HepG2 (cell line): Measurements from ENCODE around the gene ELAVL3. TPM values are rescaled to one million over a fixed set of nuclear protein-coding genes. Genes with fewer than 3 reads are reported as not detected.
A peak's percentile ranks its signal among the peaks of the same experiment; 100 is the strongest.

ENCODE experiments used
- HBP1 ChIP-seq: IDR thresholded peaks from 2 replicates; pipeline ENCODE4 v1.6.1; 2016; ENCODE audit warnings: low read depth, control low read depth
- PRDM4 ChIP-seq: sonication (generic); formaldehyde crosslinking; IDR thresholded peaks from 2 replicates; pipeline ENCODE4 v1.9.0; 2021; ENCODE audit warnings: missing genetic modification reagents, borderline replicate concordance
- SMAD1 ChIP-seq: sonication (generic); formaldehyde crosslinking; IDR thresholded peaks from 2 replicates; pipeline ENCODE4 v1.4.0; 2020; ENCODE audit warnings: missing genetic modification reagents, low read depth, mild to moderate bottlenecking, borderline replicate concordance
- SRY ChIP-seq: sonication (generic); formaldehyde crosslinking; IDR thresholded peaks from 2 replicates; pipeline ENCODE4 v1.8.0; 2022; ENCODE audit warnings: mild to moderate bottlenecking, missing genetic modification reagents
- TBX2 ChIP-seq: sonication (generic); formaldehyde crosslinking; IDR thresholded peaks from 2 replicates; pipeline ENCODE4 v1.5.0; 2020; ENCODE audit warnings: missing genetic modification reagents, mild to moderate bottlenecking, borderline replicate concordance
- ZFP1 ChIP-seq: IDR thresholded peaks from 2 replicates; pipeline ENCODE4 v1.6.1; 2016
- ZMAT3 ChIP-seq: sonication (generic); formaldehyde crosslinking; conservative IDR thresholded peaks from 2 replicates; pipeline ENCODE4 v1.7.0; 2021; ENCODE audit warnings: missing genetic modification reagents
- ZNF20 ChIP-seq: sonication (generic); formaldehyde crosslinking; IDR thresholded peaks from 2 replicates; pipeline ENCODE4 v1.4.0; 2020; ENCODE audit warnings: mild to moderate bottlenecking, moderate library complexity, missing genetic modification reagents
- ZNF460 ChIP-seq: sonication (generic); formaldehyde crosslinking; IDR thresholded peaks from 2 replicates; pipeline ENCODE4 v1.5.1; 2020; ENCODE audit warnings: missing genetic modification reagents, mild to moderate bottlenecking, borderline replicate concordance
- ZNF619 ChIP-seq: sonication (generic); formaldehyde crosslinking; IDR thresholded peaks from 2 replicates; pipeline ENCODE4 v1.4.0; 2020; ENCODE audit warnings: mild to moderate bottlenecking, missing genetic modification reagents
- ZNF709 ChIP-seq: sonication (generic); formaldehyde crosslinking; IDR thresholded peaks from 2 replicates; pipeline ENCODE4 v1.5.0; 2020; ENCODE audit warnings: mild to moderate bottlenecking, missing genetic modification reagents
- ZSCAN25 ChIP-seq: sonication (generic); formaldehyde crosslinking; IDR thresholded peaks from 2 replicates; pipeline ENCODE4 v1.8.0; 2022; ENCODE audit warnings: mild to moderate bottlenecking, missing genetic modification reagents
- polyA plus RNA-seq, 8 experiments: library from polyadenylated mRNA; depleted of rRNA in 3 of 8; stranded (reverse) in 7 of 8; unstranded in 1 of 8; fragments of >200 nt; fragmentation: Illumina TruSeq in 4 of 8; extraction: Trizol in 4 of 8; gene quantifications; 2 replicates each; pipeline versions ENCODE4 v1.2.1 to v1.2.3, GENCODE V29; 2011 to 2016; ENCODE audit warnings: low read depth in 4 of 8, missing spikeins in 1 of 8, mixed read lengths in 1 of 8; ENCODE audit not compliant: insufficient read depth in 1 of 8
- total RNA-seq, 5 experiments: library from RNA; depleted of rRNA; stranded (reverse); fragments of >200 nt; fragmentation: Illumina TruSeq; extraction: Trizol; gene quantifications; 2 replicates each; pipeline ENCODE4 v1.2.3, GENCODE V29; 2016; ENCODE audit warnings: low read depth in 1 of 5
- TF ChIP-seq, protein P1 (sequence below): sonication (generic); formaldehyde crosslinking; IDR thresholded peaks from 2 replicates; pipeline ENCODE4 v1.4.0; 2020; ENCODE audit warnings: mild to moderate bottlenecking, low read depth, missing genetic modification reagents
- TF ChIP-seq, protein P2 (sequence below): sonication (generic); formaldehyde crosslinking; conservative IDR thresholded peaks from 2 replicates; pipeline ENCODE4 v1.4.0; 2020; ENCODE audit warnings: missing genetic modification reagents
- TF ChIP-seq, protein P3 (sequence below), 2 experiments: sonication (generic) in 1 of 2; formaldehyde crosslinking in 1 of 2; IDR thresholded peaks; 2 replicates each; pipeline versions ENCODE4 v1.4.0 to v1.6.1; 2018 to 2020; ENCODE audit warnings: missing genetic modification reagents in 2 of 2, borderline replicate concordance in 1 of 2, low read depth in 1 of 2, mild to moderate bottlenecking in 1 of 2, missing biosample characterization in 1 of 2

The ELAVL3 gene
- total and polyA plus RNA-seq, 2 of the 13 experiments (the other 11 are each of a cell fraction or from before 2014, with no cell fraction given) = 0.03 TPM; not detected in 1

DNA sequence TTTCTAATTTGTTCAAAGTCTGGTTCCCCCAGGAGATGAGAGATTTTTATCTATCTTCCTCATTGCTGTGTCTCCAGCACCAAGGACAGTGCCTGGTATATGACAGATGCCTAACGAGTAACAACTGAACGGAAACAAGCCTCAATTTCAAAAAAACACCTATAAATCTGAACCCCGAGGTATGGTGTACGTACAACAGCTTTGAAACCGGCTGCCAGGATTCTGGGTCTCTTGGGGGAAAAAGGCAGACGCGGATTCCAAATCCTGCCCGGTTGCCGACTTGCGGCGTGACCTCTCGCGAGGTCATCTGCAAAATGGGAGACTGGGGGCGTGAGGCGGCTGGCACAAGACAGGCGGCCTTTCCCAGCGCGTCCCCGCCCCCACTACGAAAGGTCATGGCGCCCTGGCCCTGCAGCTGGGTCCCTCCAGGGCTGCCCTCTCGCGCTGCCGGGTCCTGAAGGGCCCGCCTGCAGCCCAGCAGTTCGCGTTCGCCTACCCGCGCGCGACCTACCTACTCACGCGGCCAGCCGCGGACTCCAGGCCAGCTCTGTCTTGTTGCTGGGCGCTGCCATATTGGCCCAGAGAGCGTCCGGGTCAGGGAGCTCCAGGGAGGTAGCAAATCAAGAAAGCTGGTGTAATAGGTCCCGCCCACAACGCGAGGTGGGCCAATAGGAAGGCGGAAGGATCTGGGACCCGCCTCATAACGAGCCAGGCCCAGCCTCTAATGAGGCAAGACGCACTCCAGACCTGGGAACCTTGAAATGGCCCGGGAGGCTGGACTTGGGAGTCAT is 47.9 kb upstream of the ELAVL3 start, which contains the start of gene ECSIT (continued):
- TF ChIP-seq ZNF20 (CRISPR knock-in tag) (no peak), ZSCAN25 (CRISPR knock-in tag) (no peak), HBP1 (CRISPR knock-in tag) (peak; percentile 28; the same call in 1 of the 2 replicates), ZNF709 (CRISPR knock-in tag) (no peak), ZNF460 (CRISPR knock-in tag) (no peak), SMAD1 (CRISPR knock-in tag) (no peak), ZNF619 (no peak), SRY (peak; percentile 80; the same call in 1 of the 2 replicates), ZFP1 (no peak), ZMAT3 (CRISPR knock-in tag) (peak; percentile 87), PRDM4 (CRISPR knock-in tag) (no peak), TBX2 (CRISPR knock-in tag) (peak; percentile 90; the same call in 1 of the 2 replicates)
- TF ChIP-seq, protein P1, sequence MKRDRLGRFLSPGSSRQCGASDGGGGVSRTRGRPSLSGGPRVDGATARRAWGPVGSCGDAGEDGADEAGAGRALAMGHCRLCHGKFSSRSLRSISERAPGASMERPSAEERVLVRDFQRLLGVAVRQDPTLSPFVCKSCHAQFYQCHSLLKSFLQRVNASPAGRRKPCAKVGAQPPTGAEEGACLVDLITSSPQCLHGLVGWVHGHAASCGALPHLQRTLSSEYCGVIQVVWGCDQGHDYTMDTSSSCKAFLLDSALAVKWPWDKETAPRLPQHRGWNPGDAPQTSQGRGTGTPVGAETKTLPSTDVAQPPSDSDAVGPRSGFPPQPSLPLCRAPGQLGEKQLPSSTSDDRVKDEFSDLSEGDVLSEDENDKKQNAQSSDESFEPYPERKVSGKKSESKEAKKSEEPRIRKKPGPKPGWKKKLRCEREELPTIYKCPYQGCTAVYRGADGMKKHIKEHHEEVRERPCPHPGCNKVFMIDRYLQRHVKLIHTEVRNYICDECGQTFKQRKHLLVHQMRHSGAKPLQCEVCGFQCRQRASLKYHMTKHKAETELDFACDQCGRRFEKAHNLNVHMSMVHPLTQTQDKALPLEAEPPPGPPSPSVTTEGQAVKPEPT = 0 out of 2 replicates have a peak, but pooled peaks have one; percentile 76
- TF ChIP-seq, protein P2, sequence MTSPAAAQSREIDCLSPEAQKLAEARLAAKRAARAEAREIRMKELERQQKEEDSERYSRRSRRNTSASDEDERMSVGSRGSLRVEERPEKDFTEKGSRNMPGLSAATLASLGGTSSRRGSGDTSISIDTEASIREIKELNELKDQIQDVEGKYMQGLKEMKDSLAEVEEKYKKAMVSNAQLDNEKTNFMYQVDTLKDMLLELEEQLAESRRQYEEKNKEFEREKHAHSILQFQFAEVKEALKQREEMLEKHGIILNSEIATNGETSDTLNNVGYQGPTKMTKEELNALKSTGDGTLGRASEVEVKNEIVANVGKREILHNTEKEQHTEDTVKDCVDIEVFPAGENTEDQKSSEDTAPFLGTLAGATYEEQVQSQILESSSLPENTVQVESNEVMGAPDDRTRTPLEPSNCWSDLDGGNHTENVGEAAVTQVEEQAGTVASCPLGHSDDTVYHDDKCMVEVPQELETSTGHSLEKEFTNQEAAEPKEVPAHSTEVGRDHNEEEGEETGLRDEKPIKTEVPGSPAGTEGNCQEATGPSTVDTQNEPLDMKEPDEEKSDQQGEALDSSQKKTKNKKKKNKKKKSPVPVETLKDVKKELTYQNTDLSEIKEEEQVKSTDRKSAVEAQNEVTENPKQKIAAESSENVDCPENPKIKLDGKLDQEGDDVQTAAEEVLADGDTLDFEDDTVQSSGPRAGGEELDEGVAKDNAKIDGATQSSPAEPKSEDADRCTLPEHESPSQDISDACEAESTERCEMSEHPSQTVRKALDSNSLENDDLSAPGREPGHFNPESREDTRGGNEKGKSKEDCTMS (CRISPR knock-in tag) = no peak
- TF ChIP-seq, protein P3, sequence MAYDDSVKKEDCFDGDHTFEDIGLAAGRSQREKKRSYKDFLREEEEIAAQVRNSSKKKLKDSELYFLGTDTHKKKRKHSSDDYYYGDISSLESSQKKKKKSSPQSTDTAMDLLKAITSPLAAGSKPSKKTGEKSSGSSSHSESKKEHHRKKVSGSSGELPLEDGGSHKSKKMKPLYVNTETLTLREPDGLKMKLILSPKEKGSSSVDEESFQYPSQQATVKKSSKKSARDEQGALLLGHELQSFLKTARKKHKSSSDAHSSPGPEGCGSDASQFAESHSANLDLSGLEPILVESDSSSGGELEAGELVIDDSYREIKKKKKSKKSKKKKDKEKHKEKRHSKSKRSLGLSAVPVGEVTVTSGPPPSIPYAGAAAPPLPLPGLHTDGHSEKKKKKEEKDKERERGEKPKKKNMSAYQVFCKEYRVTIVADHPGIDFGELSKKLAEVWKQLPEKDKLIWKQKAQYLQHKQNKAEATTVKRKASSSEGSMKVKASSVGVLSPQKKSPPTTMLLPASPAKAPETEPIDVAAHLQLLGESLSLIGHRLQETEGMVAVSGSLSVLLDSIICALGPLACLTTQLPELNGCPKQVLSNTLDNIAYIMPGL (CRISPR knock-in tag; IDR thresholded peaks at IDR 0.05; ENCODE audit: borderline replicate concordance in 1 of 2, low read depth in 1 of 2) = peak in 1 of 2 experiments; percentile 82; a peak in 2 of 4 replicates
